ENCODE data around the gene NEU2.

NEU2 gene

DNA sequence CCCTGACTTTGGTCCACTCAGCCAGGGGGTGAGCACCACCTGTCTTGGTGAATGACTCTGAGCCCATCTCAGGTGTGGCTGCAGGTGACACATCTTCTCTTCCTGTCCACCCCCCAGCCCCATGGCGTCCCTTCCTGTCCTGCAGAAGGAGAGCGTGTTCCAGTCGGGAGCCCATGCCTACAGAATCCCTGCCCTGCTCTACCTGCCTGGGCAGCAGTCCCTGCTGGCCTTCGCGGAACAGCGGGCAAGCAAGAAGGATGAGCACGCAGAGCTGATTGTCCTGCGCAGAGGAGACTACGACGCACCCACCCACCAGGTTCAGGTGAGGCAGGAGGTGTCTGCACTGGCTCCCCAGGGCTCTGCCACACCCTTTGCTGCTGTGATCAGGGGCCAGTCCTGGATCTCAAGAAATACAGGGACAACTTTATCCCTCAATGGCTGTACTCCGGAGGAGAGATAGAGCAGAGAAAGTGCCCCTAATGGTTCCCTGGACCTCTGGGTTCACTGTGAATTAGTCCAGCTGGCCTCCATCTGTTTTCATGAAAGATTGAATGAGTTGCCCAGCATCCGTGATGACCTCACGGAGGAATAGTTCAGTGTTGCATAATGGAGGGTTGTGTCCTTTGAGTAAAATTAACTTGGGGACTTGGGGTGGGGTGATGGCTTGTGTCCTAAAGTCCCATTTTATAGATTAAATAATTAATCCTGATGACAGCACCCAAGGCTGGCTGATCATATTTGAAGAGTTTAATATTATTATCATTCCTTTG is at the start of gene NEU2:
TSS of gene NEU2 (plus strand) at position 122 of the 770 bp plus-strand sequence. CDS start at position 122, 0 bp downstream.
- no peak for DNase-seq (ENCODE audit: low read depth, low spot score)

DNA sequence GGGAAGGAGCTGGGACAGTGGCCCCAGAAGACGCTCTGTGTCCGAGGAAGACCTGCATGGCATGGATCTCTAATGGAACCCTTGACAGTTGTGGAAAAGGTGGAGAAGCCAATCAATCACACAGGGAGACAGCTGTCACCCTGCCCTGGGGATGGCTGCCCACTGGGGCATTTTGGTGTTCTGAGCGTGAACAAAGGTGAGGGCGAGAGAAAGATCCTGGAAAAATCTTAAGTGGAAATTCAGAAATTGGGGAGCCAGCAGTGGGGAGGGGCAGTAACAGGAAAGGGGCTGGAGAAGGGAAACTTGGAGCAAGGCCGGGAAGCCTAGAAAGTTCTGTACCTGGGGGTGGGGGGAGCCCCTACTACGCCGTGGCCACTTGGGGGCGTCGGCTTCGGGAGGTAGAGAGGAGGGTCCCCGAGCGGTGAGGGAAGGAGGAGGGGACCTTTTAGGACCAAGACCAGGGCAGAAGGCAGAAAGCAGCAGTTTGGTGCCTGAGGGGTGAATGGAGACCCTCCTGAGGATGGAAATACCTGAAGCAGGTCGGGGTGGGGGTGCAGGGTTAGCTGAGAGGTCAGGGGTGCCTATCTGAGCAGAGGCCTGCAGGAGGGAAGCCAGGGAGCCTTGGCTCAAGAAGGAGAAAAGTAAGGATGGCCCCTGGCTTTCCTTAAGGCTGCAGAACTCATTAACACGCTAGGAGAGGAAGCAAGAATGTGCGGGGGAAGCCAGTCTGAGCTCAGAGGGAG is 49.4 kb upstream of the NEU2 start:
- no peak for DNase-seq (ENCODE audit: low read depth, low spot score)

DNA sequence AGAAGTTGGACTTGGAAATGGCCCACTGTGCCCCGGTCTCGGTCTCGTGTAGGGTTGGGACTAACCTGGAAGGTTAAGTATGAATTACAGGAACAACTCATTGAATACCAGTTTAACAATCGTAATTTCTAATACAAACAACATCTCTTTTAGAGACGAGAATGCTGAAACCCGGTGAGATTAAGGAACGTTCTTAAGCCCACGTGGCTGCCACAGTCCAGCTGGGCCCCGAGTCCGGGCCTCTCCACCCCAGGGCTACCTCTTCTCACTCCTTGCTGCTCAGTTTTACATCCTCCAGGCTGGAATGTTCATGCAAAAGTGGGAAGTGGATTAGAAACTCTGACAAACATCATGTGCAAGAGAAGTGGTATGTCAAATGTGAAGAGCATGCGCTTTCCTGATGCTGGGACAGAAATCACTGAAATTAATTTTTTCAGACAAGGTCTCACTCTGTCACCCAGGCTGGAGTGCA is 48.8 kb upstream of the NEU2 start:
- DNase-seq (ENCODE audit: low read depth, low spot score) = no peak

DNA sequence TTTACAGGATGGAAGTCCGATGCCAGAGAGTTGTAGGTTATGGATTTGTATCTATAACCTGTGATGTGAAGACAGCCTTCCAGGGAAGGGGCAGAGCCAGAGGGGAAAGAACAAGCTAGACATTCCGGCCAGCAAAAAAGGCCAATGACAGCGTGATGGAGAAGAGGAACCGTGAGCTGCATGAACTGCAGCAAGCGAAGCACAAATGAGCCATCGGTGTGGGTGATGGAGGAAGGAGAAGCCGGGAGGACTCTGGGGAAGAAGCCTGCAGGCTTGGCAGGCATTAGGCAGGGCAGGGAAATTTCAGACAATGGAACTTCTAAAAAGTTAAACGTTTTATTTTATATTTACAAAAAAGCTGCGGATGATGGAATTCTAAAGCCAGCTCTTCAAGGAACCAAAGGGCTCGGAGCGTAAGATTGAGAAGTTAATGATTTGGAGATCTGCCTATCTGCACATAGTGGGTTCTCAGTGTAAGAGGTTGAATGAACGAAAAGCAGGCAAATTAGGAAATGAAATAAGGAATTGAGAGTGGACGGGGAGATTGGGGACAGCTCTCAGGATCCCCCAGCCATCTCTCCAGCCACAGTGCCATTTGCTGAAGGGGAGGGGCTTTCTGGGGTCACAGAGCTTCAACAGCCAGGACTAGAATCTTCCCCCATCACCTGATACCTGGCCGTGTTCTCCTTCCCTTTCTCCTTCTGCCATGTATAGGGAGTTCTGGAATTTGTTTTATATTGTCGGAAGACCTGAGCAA is 47.8 kb upstream of the NEU2 start:
- DNase-seq (ENCODE audit: low read depth, low spot score) = no peak

DNA sequence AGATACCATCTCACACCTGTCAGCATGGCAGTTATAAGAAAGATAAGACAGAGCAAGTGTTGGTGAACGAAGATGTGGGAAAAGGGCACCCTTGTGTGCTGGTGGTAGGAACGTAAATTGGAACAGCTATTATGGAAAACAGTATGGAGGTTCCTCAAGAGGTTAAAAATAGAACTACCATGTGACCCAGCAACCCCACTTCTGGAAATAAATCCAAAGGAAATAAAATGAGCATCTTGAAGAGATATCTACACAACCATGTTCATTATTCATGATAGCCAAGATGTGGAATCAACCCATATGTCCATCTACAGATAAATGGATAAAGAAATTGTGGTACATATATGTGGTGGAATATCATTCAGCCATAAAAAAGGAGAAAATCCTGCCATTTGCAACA is 46.3 kb upstream of the NEU2 start:
- no peak for DNase-seq (ENCODE audit: low read depth, low spot score)

DNA sequence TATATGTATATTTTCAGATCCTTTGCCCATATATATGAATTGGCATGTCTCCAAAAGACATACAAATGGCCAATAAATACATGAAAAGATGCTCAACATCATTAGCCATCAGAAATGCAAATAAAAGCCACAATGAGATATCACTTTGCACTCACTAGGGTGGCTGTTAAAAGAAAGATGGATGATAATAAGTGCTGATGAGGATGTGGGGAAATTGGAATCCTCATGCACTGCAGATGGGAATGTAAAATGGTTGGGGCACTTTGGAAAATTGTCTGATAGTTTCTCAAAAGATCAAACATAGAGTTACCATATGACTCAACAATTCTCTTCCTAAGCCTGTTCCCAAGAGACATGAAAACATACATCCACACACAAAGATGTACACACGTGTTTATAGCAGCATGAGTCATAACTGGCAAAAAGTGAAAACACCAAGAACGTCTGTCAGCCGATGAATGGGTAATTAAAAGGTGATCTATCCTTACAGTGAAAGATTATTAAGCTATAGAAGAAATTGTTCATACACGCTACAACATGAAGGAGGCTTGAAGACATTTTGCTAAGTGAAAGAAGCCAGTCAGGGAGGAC is 39.1 kb upstream of the NEU2 start:
- no peak for DNase-seq (ENCODE audit: low read depth, low spot score)

DNA sequence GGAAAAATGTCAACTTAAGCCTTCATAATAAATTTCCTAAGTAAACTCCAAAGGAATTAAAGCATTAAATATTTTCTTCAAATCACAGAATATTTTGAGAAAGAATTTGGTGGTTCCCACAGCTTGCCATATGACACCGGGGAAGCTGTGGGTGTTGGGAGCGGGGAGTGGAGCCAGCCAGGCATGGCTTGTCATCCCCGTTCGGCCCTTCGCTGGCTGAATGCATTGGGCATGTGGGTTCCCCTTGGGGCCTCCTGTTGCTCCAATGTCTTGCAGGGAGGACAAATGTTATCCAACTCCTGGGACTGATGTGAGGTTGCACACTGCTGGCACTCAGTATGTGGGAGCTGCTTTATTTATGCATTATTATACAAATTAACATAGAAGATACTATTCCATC is 38.0 kb upstream of the NEU2 start:
- no peak for DNase-seq (ENCODE audit: low read depth, low spot score)

DNA sequence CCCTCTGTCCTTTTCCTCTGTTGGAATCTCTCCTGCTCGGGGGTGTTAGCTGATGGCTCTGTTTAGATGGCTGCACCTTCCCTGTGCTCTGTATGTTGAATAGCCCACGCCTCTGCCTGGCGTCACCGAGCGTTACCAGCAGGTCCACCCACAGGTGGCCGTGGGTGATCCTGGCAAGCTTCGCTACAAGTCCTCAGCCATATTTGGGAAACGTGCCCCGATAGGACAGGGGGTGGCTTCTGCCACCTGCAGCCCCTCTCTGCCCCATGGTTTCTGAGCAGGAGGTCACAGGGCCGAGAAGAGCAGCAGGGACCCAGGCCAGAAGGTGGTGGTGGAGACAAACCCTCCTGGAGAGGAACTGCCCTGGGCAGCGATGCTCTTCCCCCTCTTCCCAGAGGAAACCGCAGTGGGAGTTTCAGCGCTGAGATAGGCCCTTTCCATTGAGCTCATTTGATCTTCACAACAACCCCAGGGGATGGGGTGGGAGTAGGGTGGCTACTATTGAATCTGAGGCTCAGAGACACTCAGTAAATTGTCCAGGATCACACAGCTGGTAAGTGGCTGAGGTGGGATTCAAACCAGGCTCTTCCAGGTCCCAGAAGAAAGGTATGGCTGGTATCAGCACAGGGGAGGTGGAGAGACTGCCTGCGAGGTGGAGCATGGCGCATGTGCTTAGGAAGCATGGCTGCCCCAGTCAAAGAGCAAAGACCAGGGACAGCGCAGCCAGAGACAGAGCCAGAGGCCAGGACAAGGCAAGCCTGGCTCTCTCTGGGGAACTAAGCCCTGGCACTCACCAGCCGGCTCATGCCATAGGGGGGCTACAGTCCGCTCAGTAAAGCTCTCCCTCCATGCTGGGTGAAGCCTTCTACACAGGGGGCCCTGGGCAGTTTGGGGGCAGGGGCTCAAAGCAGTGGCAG is 34.5 kb upstream of the NEU2 start:
- DNase-seq (ENCODE audit: low read depth, low spot score) = no peak

DNA sequence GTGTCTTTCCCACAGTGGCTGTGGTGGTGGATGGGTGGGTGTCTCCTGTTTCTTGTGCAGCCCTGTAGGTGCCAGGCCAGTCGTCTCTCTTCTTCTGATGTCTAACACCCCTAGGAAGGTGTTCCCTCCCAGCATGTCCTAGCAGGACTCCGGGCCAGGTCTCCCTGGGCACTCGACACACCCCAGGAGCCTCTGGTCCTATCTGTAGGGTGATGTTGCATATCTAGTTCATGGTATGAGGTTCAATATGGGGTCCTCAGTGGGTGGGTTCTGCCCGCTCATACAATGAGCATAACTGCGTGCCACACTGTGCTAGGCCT is 33.8 kb upstream of the NEU2 start:
- DNase-seq (ENCODE audit: low read depth, low spot score) = no peak

DNA sequence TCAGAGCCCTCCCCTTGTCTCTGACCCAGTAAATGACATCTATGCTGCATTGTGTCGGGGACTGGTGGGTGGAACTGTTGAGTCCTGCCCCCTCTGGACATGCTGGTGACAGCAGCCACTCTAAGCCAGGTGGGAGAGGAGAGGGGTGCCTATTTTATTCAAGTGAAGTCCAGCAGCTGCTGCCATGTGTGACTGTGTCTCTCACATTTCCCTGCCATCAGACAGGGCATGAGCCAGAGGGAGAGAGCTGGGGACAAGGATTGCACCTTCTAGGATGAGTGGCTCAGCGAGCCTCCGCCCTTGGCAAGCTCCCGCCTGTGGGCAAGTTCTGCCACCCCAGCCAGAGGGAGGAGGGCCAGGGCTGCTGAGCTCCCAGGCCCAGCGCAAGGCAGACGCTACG is 33.1 kb upstream of the NEU2 start:
- no peak for DNase-seq (ENCODE audit: low read depth, low spot score)

DNA sequence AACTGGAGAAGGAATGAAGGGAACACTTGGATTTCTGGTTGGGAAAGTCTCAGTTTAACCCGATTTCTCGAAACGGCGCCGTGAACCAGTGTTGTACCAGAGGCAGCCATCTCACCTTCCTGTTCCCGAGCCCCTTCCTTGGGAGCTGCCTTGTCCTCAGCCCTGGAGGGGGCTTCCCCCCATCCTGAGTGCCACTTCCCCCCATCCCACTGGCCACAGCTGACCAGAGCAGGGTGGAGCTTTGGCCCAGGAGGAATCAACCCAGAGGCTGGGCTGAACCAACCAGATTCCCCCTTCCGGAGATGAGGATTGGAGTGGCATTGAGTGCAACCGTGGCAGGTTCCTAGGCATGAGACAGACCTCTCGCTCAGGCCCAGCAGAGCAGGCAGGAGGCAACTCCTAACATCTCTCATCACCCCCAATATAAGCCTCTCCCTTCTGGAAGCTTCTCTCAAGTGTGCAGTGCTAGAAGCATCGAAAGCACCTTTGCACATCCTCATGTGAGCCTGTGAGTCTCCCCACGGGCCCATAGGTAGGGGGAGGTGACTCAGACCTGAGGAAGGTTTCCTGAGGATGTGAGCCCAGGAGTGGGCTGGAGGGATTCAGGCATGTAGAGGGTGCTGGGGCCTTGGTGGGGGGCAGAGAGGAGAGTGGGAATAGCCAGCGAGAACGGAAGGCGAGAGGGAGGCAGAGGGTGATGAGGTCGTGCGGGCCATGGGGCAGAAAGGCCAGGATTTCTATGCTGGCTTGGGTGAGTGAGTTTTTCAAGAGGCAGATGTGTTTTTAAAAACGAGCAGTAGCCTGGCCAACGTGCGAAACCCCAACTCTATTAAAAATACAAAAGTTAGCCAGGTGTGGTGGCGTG is 31.4 kb upstream of the NEU2 start:
- DNase-seq (ENCODE audit: low read depth, low spot score) = no peak

DNA sequence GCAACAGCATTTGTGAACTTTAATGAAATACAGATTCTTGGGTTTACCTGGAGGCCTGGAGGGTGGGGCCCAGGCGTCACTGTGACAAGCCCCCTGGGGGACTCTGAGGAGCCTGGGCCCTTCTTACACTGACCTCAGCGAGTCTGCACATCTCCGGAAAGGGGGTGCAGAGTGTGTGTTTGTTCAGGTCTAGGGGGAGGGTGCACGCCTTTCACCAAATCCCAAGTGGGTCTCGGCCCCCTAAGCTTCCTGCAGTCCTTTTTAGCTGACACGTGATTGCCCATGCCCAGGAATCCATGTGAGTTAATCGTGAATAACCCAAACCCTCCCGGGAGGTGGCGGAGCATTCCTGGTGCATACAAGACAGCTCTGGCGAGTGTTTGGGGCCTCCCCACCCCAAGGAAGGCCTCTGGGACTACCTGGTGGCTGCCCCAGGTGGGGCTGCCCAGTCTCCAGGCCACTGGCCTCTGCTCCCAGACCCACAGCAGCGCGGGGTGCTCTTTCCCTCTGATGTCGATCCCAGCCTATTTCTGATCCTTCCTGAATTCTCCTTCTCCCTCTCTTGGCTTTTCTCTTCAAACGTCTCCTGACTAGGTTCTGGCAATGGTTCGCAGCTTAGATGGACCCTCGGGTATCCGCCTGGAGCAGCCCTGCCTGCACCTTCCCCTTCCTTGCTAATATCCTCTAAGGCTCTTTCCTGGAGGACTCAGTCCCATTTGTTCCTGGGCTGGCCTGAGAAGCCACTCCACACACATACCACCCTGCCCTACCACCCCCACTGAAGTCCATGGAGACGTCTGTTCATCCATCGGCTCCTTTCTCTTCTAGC is 29.4 kb upstream of the NEU2 start:
- no peak for DNase-seq (ENCODE audit: low read depth, low spot score)

DNA sequence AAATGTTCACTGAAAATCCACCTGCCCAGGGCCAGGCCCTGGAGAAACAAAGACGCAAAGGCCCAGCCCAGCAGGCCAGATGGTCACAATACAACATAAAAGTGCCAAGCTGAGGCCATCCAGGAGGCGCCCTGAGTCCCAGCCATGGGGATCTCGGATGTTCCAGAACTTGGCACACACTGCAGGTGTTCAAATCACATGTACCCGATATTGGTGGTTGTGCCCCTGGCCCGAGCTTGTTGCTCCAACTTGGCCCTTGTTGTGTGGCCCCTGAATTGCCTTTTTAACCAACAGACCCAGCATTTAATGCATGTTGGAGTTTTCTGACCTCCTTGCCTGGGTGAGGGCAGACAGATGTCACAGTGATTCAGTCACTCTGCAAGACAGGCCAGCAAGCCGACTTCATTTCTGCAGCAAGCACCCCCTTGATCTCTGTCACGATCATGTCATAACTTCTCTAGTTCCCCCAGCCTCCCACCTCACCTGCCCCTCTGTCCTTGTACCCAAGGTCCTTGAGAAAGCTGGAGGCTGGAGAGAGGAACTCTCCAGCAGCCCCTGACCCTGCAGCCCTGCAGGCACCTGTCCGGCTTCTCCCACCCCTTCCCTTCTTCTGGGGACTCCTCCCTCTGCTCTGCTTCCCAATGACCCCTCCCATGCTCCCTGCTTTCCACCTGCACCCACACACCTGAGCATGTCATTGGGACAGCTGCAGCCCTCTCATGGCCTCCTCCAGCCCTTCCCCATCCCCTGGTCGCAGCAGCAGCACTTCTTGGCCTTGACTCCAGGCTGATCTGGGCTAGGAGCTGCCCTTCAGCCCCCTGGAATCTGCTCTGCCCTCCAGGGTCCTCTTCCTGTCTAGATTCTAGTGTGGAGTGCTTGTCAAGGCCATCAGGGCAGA is 28.6 kb upstream of the NEU2 start:
- DNase-seq (ENCODE audit: low read depth, low spot score) = no peak

DNA sequence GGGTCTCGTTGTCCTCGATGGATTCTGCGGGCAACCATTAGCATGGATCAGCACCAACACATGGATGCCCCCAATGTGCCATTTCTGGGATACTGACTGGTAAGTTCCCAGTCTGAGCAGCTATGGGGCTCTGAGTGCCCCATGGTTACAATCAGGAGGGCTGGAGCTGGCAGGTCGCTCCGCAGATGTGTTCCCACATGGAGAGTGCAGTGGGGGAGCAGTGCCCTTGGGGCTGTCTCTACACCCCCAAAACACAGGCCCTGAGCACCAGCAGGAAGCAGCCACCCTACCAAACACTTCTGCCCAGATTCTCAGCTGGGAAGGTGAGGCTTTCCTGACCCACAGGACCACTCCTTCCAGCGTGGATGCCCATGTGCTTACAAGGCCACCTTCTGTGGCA is 27.4 kb upstream of the NEU2 start:
- DNase-seq (ENCODE audit: low read depth, low spot score) = no peak

DNA sequence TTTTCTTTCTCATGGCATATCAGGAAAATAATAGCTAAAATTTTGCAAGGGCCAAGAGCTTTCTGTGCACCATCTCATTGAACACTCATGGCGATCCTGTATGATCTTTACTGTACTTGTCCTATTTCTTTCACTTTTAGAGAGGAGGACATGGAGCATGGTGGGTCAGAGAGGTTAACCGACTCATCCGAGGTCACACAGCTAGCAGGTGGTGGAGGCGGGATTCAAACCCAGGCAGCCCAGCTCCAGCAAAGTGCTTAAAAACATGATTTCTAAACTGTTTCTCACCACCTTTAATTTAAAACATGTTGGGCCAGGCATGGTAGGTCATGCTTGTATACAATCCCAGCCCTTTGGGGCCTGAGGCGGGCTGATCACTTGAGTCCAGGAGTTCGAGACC is 25.8 kb upstream of the NEU2 start:
- DNase-seq (ENCODE audit: low read depth, low spot score) = no peak

DNA sequence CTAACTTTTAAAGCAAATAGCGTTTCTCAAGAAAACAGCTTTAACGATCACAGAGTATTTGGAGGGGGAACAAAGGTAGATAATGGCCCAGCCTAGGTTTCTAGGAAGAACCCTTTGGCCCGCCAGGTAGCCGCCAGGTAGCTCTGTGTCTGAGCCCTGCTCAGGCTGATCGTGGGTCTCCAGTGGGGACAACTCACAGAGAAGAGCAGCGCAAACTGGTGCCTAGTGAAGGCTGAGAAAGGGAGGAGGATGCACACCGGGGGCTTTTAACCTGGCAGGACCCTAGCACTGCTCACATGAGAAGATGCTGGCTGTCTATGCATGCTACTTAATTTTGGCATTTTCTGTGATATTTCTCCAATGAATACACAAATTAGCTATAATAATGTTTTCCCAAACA is 25.2 kb upstream of the NEU2 start:
- DNase-seq (ENCODE audit: low read depth, low spot score) = no peak

DNA sequence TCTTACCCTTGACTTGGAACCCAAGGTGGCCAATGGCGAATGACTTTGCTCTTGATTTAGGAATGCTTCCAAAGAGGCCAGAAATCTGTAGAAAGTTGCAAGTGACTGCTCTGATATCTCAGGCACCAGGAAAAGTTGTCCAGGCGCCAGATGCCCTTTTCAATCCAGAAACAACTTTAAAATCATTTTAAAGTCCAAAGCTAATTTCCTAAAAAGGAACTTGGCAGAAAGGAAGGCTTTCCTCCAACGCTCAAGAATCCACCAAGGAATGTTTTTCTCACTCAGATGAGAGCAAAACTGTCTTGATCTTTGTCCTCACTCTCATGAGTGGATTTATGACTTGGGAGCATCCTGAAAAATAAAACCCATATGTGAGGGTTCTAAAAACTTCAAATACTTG is 24.7 kb upstream of the NEU2 start:
- DNase-seq (ENCODE audit: low read depth, low spot score) = peak; percentile 35

DNA sequence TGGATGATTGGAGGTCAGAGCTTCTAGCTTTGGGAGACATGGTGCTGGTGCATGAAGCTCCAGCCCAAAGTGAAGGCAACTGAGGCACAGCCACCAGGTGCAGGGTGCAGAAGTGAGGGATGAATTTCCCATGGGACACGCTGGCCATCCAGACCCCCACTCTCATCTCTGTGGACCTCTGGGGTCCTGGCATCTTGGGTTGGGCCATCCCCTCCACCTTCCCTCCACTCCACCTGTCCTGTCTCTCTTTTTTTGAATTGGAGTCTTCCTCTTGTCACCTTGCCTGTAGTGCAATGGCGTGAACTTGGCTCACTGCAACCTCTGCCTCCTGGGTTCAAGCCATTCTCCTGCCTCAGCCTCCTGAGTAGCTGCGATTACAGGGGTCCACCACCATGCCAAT is 22.8 kb upstream of the NEU2 start:
- no peak for DNase-seq (ENCODE audit: low read depth, low spot score)

Data from astrocyte of the hippocampus (primary cell).